HG02981 (cell line): ENCODE data around the gene RPP14.
A peak's percentile ranks its signal among the peaks of the same experiment; 100 is the strongest.
"Not testable (repeated sequence)": the region's sequence is repeated elsewhere in the genome, so short reads cannot be mapped to it uniquely, and the experiment has no call there.

Source experiments
- ATAC-seq: cut with Tn5 transposase; IDR thresholded peaks from one replicate; pipeline ENCODE4 v1.9.1; 2021; ENCODE audit warnings: mild to moderate bottlenecking, moderate library complexity; ENCODE audit not compliant: unreplicated experiment

Gene RPP14

GRCh38 chr3:58305882-58306711 is at the start of gene RPP14, which contains the start of gene HTD2:
RPP14 (plus strand) TSS chr3:58306245; CDS start chr3:58310330, 4,085 bp downstream.
HTD2 (plus strand) TSS chr3:58306520; CDS start chr3:58317614, 11,094 bp downstream.
- ATAC-seq: peak; percentile 84

- no peak for ATAC-seq
Measured at GRCh38 chr3:58256511-58256910, 49.5 kb upstream of the RPP14 start.

- ATAC-seq: no peak
Measured at GRCh38 chr3:58258392-58259055, 47.5 kb upstream of the RPP14 start.

GRCh38 chr3:58260261-58260731 is 45.7 kb upstream of the RPP14 start:
- ATAC-seq: no peak

GRCh38 chr3:58260733-58261132 is 45.3 kb upstream of the RPP14 start:
- no peak for ATAC-seq

GRCh38 chr3:58261954-58262666 is 43.9 kb upstream of the RPP14 start:
- ATAC-seq: peak; percentile 90

GRCh38 chr3:58266577-58266976 is 39.5 kb upstream of the RPP14 start:
- no peak for ATAC-seq

- not testable (repeated sequence) for ATAC-seq
Measured at GRCh38 chr3:58267543-58267942, 38.5 kb upstream of the RPP14 start.

- no peak for ATAC-seq
Measured at GRCh38 chr3:58269356-58269755, 36.7 kb upstream of the RPP14 start.

GRCh38 chr3:58270485-58270884 is 35.6 kb upstream of the RPP14 start:
- no peak for ATAC-seq

- no peak for ATAC-seq
Measured at GRCh38 chr3:58271901-58272501, 34.0 kb upstream of the RPP14 start.

GRCh38 chr3:58272891-58273290 is 33.2 kb upstream of the RPP14 start:
- ATAC-seq: no peak

GRCh38 chr3:58273362-58273761 is 32.7 kb upstream of the RPP14 start:
- ATAC-seq: not testable (repeated sequence)

GRCh38 chr3:58274027-58274614 is 31.9 kb upstream of the RPP14 start:
- ATAC-seq: no peak

GRCh38 chr3:58281069-58281468 is 25.0 kb upstream of the RPP14 start:
- ATAC-seq: no peak

GRCh38 chr3:58285334-58285733 is 20.7 kb upstream of the RPP14 start:
- ATAC-seq: no peak

GRCh38 chr3:58287354-58287753 is 18.7 kb upstream of the RPP14 start:
- ATAC-seq: no peak

- ATAC-seq: no peak
Measured at GRCh38 chr3:58288011-58288728, 17.9 kb upstream of the RPP14 start.

GRCh38 chr3:58288964-58289613 is 17.0 kb upstream of the RPP14 start:
- ATAC-seq: not testable (repeated sequence)
